Measurements from ENCODE around the gene SEMA5A. TPM values are rescaled to one million over a fixed set of nuclear protein-coding genes. Genes with fewer than 3 reads are reported as not detected.

Gene SEMA5A
- total RNA-seq, 1 donor from 2014 or later: 13.8 TPM

- Histone ChIP-seq H3K4me2 (ENCODE audit: low read length) (peak overlapping the region; percentile 26), H3K27ac (ENCODE audit: low read depth, low read length) (peak overlapping the region; percentile 28), H2AFZ (ENCODE audit: low read depth, low read length) (no peak overlapping the region), H3K9me3 (ENCODE audit: insufficient read depth, low read depth, low read length) (no peaks in the 10 kb centered on the region), H3K27me3 (ENCODE audit: insufficient read depth, low read length) (no peaks in the 10 kb centered on the region), H3K9ac (ENCODE audit: low read length) (no peak overlapping the region), H3K79me2 (ENCODE audit: insufficient read depth, low read length) (no peaks in the 10 kb centered on the region), H3K4me3 (ENCODE audit: insufficient read depth, low read depth, low read length) (no peak overlapping the region), H3K4me1 (ENCODE audit: insufficient read depth, low read length) (peaks cover 21% of the 10 kb centered on the region), H3K36me3 (ENCODE audit: insufficient read depth, low read length) (no peaks in the 10 kb centered on the region), H4K20me1 (ENCODE audit: insufficient read depth, low read length) (no peaks in the 10 kb centered on the region)
- Mint-ChIP-seq H3K4me1 (ENCODE audit: low read depth, unreplicated experiment) (peaks cover 38% of the 10 kb centered on the region), H3K9me3 (ENCODE audit: unreplicated experiment) (peaks cover 1% of the 10 kb centered on the region), H3K27ac (ENCODE audit: unreplicated experiment) (no peak overlapping the region), H3K27me3 (ENCODE audit: low read depth, unreplicated experiment) (peaks cover 3% of the 10 kb centered on the region), H3K4me3 (ENCODE audit: unreplicated experiment) (no peak overlapping the region), H3K36me3 (ENCODE audit: low read depth, unreplicated experiment) (no peaks in the 10 kb centered on the region)
- FAIRE-seq: peak; percentile 96
- DNase-seq (ENCODE audit: low read depth): peak; percentile 91
- no peak for TF ChIP-seq EZH2 (IDR thresholded peaks at IDR 0.05; ENCODE audit: insufficient read depth, low read length)
- no peak for TF ChIP-seq CTCF (IDR thresholded peaks at IDR 0.05; ENCODE audit: insufficient read depth, low read depth, low read length)
Observed at GRCh38 chr5:9350301-9350797, 195.5 kb downstream of the SEMA5A start.

GRCh38 chr5:9348401-9348996 is 197.4 kb downstream of the SEMA5A start:
- Histone ChIP-seq H3K4me3 (ENCODE audit: insufficient read depth, low read depth, low read length) (no peak overlapping the region), H3K9ac (ENCODE audit: low read length) (no peak overlapping the region), H3K27me3 (ENCODE audit: insufficient read depth, low read length) (no peaks in the 10 kb centered on the region), H3K36me3 (ENCODE audit: insufficient read depth, low read length) (no peaks in the 10 kb centered on the region), H3K4me2 (ENCODE audit: low read length) (peak overlapping the region; percentile 41), H3K4me1 (ENCODE audit: insufficient read depth, low read length) (peaks cover 21% of the 10 kb centered on the region), H3K79me2 (ENCODE audit: insufficient read depth, low read length) (no peaks in the 10 kb centered on the region), H3K27ac (ENCODE audit: low read depth, low read length) (peak overlapping the region; percentile 35), H2AFZ (ENCODE audit: low read depth, low read length) (no peak overlapping the region), H4K20me1 (ENCODE audit: insufficient read depth, low read length) (no peaks in the 10 kb centered on the region), H3K9me3 (ENCODE audit: insufficient read depth, low read depth, low read length) (no peaks in the 10 kb centered on the region)
- Mint-ChIP-seq H3K36me3 (ENCODE audit: low read depth, unreplicated experiment) (peaks cover 1% of the 10 kb centered on the region), H3K9me3 (ENCODE audit: unreplicated experiment) (peaks cover 1% of the 10 kb centered on the region), H3K4me3 (ENCODE audit: unreplicated experiment) (no peak overlapping the region), H3K4me1 (ENCODE audit: low read depth, unreplicated experiment) (peaks cover 43% of the 10 kb centered on the region), H3K27ac (ENCODE audit: unreplicated experiment) (no peak overlapping the region), H3K27me3 (ENCODE audit: low read depth, unreplicated experiment) (no peaks in the 10 kb centered on the region)
- TF ChIP-seq CTCF (IDR thresholded peaks at IDR 0.05; ENCODE audit: insufficient read depth, low read depth, low read length): no peak
- no peak for TF ChIP-seq EZH2 (IDR thresholded peaks at IDR 0.05; ENCODE audit: insufficient read depth, low read length)
- DNase-seq (ENCODE audit: low read depth) (peak; percentile 94), FAIRE-seq (peak; percentile 78)

Data from astrocyte (in vitro differentiated cells and primary cell).